Loucy (cell line): Measurements from ENCODE around the gene SUPT5H.

Experiments used
- H2AFZ ChIP-seq: fragments of 200-600 bp; sonication (generic); 2 replicates; pipeline ENCODE4 v1.6.0; 2016; ENCODE audit warnings: antibody characterized with exemption, mild to moderate bottlenecking, low read length, moderate library complexity
- H3F3A ChIP-seq: fragments of 200-600 bp; 2 replicates; pipeline ENCODE4 v1.6.0; 2016; ENCODE audit warnings: antibody characterized with exemption, low read depth, mild to moderate bottlenecking
- H3K27me3 ChIP-seq: fragments of 200-600 bp; sonication (generic); 2 replicates; pipeline ENCODE4 v1.6.1; 2014; ENCODE audit warnings: low read length, mild to moderate bottlenecking; ENCODE audit not compliant: insufficient read depth, poor library complexity, severe bottlenecking
- H3K36me3 ChIP-seq: fragments of 200-600 bp; sonication (generic); 2 replicates; pipeline ENCODE4 v1.6.1; 2016; ENCODE audit warnings: low read length; ENCODE audit not compliant: insufficient read depth
- H3K4me1 ChIP-seq: fragments of 200-600 bp; sonication (generic); 2 replicates; pipeline ENCODE4 v1.5.1; 2014; ENCODE audit warnings: low read length, mild to moderate bottlenecking; ENCODE audit not compliant: insufficient read depth, poor library complexity, severe bottlenecking
- H3K4me2 ChIP-seq: fragments of 200-600 bp; sonication (generic); 2 replicates; pipeline ENCODE4 v1.6.0; 2014; ENCODE audit warnings: antibody characterized with exemption, low read length, low read depth, mild to moderate bottlenecking; ENCODE audit not compliant: poor library complexity, severe bottlenecking
- H3K4me3 ChIP-seq: fragments of 200-600 bp; sonication (generic); 2 replicates; pipeline ENCODE4 v1.5.1; 2014; ENCODE audit warnings: low read length, mild to moderate bottlenecking, mixed read lengths; ENCODE audit not compliant: poor library complexity, severe bottlenecking
- H3K79me2 ChIP-seq: fragments of 200-600 bp; sonication (generic); 2 replicates; pipeline ENCODE4 v1.6.1; 2014; ENCODE audit warnings: low read length; ENCODE audit not compliant: insufficient read depth
- H3K9ac ChIP-seq: fragments of 200-600 bp; sonication (generic); 2 replicates; pipeline ENCODE4 v1.6.0; 2014; ENCODE audit warnings: mild to moderate bottlenecking, low read depth, low read length, moderate library complexity; ENCODE audit not compliant: poor library complexity, severe bottlenecking
- H3K9me2 ChIP-seq: fragments of 200-600 bp; sonication (generic); replicated peaks from 2 replicates; pipeline ENCODE4 v1.6.1; 2016; ENCODE audit warnings: low read depth, low read length, mixed read lengths
- H3K9me3 ChIP-seq: fragments of 200-600 bp; sonication (generic); 2 replicates; pipeline ENCODE4 v1.6.1; 2014; ENCODE audit warnings: mild to moderate bottlenecking, antibody characterized with exemption, low read length, low read depth; ENCODE audit not compliant: insufficient read depth
- H4K20me1 ChIP-seq: fragments of 200-600 bp; sonication (generic); 2 replicates; pipeline ENCODE4 v1.6.0; 2014; ENCODE audit warnings: antibody characterized with exemption, low read length, mild to moderate bottlenecking; ENCODE audit not compliant: insufficient read depth, poor library complexity, severe bottlenecking
- CTCF ChIP-seq: fragments of 200-600 bp; sonication (generic); conservative IDR thresholded peaks from 2 replicates; pipeline ENCODE4 v1.5.1; 2014; ENCODE audit warnings: mild to moderate bottlenecking, antibody characterized with exemption, low read length
- EZH2phosphoT487 ChIP-seq: fragments of 200-600 bp; IDR thresholded peaks from 2 replicates; pipeline ENCODE4 v1.6.1; 2018; ENCODE audit warnings: antibody characterized with exemption, mild to moderate bottlenecking, moderate library complexity, borderline replicate concordance

Gene SUPT5H

GRCh38 chr19:39507715-39508364 is 62.5 kb downstream of the SUPT5H start:
- H3K79me2 ChIP-seq, result no peaks in the 10 kb centered on the region
- no peaks in the 10 kb centered on the region for H3K27me3 ChIP-seq
- H3K4me2 ChIP-seq, result no peak overlapping the region
- H3K9me3 ChIP-seq, result no peaks in the 10 kb centered on the region
- H3K36me3 ChIP-seq, result no peaks in the 10 kb centered on the region
- H3K4me1 ChIP-seq, result no peaks in the 10 kb centered on the region
- H2AFZ ChIP-seq, result no peak overlapping the region
- no peaks in the 10 kb centered on the region for H4K20me1 ChIP-seq
- no peaks in the 10 kb centered on the region for H3F3A ChIP-seq
- no peak overlapping the region for H3K4me3 ChIP-seq
- H3K9me2 ChIP-seq, result no peaks in the 10 kb centered on the region
- TF ChIP-seq CTCF (no peak), EZH2phosphoT487 (no peak)
- no peak overlapping the region for H3K9ac ChIP-seq

GRCh38 chr19:39508629-39509028 is 63.2 kb downstream of the SUPT5H start:
- no peak overlapping the region for H2AFZ ChIP-seq
- no peaks in the 10 kb centered on the region for H4K20me1 ChIP-seq
- no peak overlapping the region for H3K9ac ChIP-seq
- no peaks in the 10 kb centered on the region for H3K36me3 ChIP-seq
- H3K27me3 ChIP-seq, result no peaks in the 10 kb centered on the region
- no peaks in the 10 kb centered on the region for H3K9me3 ChIP-seq
- H3K4me3 ChIP-seq, result no peak overlapping the region
- H3K4me2 ChIP-seq, result no peak overlapping the region
- TF ChIP-seq EZH2phosphoT487 (no peak), CTCF (no peak)
- H3K79me2 ChIP-seq, result no peaks in the 10 kb centered on the region
- no peaks in the 10 kb centered on the region for H3K9me2 ChIP-seq
- no peaks in the 10 kb centered on the region for H3F3A ChIP-seq
- H3K4me1 ChIP-seq, result no peaks in the 10 kb centered on the region

- no peak overlapping the region for H3K4me2 ChIP-seq
- H3K36me3 ChIP-seq, result no peaks in the 10 kb centered on the region
- H3K4me1 ChIP-seq, result no peaks in the 10 kb centered on the region
- no peaks in the 10 kb centered on the region for H3K9me3 ChIP-seq
- no peak overlapping the region for H2AFZ ChIP-seq
- no peaks in the 10 kb centered on the region for H4K20me1 ChIP-seq
- H3K9me2 ChIP-seq, result no peaks in the 10 kb centered on the region
- H3K79me2 ChIP-seq, result no peaks in the 10 kb centered on the region
- H3K4me3 ChIP-seq, result no peak overlapping the region
- no peaks in the 10 kb centered on the region for H3K27me3 ChIP-seq
- H3F3A ChIP-seq, result no peaks in the 10 kb centered on the region
- TF ChIP-seq EZH2phosphoT487, result no peak
- TF ChIP-seq CTCF, result no peak
- no peak overlapping the region for H3K9ac ChIP-seq
Measured at GRCh38 chr19:39509233-39509632, 63.9 kb downstream of the SUPT5H start.
